Measurements from ENCODE around the gene ANTKMT.

DNA sequence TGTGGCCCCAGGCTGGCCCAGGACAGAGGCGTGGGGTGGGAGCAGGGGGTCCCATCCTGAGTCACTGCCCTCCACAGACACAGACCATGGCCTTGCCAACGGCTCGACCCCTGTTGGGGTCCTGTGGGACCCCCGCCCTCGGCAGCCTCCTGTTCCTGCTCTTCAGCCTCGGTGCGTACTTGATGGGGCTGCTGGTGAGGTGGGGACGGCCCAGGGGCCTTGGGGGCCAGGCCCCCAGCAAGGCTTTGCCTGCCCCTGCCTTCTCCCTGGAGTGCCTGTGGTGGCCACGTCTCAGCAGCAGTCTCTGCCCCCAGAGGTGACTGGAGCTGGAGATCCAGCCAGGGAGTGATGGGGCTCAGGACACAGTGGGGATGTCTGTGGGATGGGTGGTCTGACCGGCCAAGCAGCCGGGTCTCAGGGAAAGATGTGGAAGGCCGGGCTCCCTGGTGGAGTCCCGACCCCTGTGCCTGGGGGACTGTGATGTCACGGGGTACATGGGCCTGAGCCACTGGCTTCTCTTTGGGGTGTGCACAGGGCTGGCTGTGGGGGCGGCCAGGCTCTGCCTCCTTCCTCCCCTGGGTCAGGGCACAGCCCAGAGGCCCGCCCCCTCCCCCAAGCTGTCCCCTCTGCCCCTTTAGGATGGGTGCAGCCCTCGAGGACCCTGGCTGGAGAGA, 41.8 kb downstream of the ANTKMT start:
- TF ChIP-seq GLIS3 (CRISPR knock-in tag; IDR thresholded peaks at IDR 0.05) (no peak), ZC3H10 (CRISPR knock-in tag; IDR thresholded peaks at IDR 0.05) (no peak), CSDC2 (CRISPR knock-in tag; IDR thresholded peaks at IDR 0.05) (no peak), ARNTL (CRISPR knock-in tag; IDR thresholded peaks at IDR 0.05; ENCODE audit: borderline replicate concordance, low read depth) (no peak)
